Testis (tissue), 2 donors: ENCODE results near the gene RHBDL3.

Experiments used
- CTCF ChIP-seq, 3 experiments: fragments of 450-650 bp in 2 of 3; fragments of 200-600 bp in 1 of 3; sonication (generic) in 1 of 3; IDR thresholded peaks; one replicate each; pipeline ENCODE4 v1.5.1; 2016 to 2019; ENCODE audit warnings: antibody characterized with exemption in 3 of 3, mild to moderate bottlenecking in 2 of 3, moderate library complexity in 1 of 3
- POLR2A ChIP-seq: fragments of 450-650 bp; IDR thresholded peaks from one replicate; pipeline ENCODE4 v1.6.1; 2017; ENCODE audit warnings: antibody characterized with exemption, mild to moderate bottlenecking, moderate library complexity

GRCh38 chr17:32235588-32235987 is 30.0 kb upstream of the RHBDL3 start:
- TF ChIP-seq CTCF (IDR thresholded peaks at IDR 0.05) = no peak
- TF ChIP-seq POLR2A = no peak
